NB4 (cell line): Measurements from ENCODE around the gene IMMP2L.

ENCODE experiments used
- CTCF ChIP-seq: IDR thresholded peaks from one replicate; pipeline ENCODE4 v1.5.1; 2012; ENCODE audit warnings: low read depth, low read length
- MYC ChIP-seq: IDR thresholded peaks from 2 replicates; pipeline ENCODE4 v1.6.1; 2011; ENCODE audit warnings: low read depth, low read length
- POLR2A ChIP-seq: IDR thresholded peaks from 2 replicates; pipeline ENCODE4 v1.6.1; 2011; ENCODE audit warnings: mild to moderate bottlenecking; ENCODE audit not compliant: insufficient read length; ENCODE audit errors: extremely low read depth

- TF ChIP-seq CTCF (no peak), MYC (no peak), POLR2A (no peak)
Observed at GRCh38 chr7:111409714-111410422, 152.4 kb downstream of the IMMP2L start.
